NK-92 (cell line): ENCODE results near the gene S100A7A.
"Not testable (repeated sequence)": the region's sequence is repeated elsewhere in the genome, so short reads cannot be mapped to it uniquely, and the experiment has no call there.

Experiments
- DNase-seq: peaks from one replicate; lab custom pipeline; 2025; ENCODE audit not compliant: unreplicated experiment; lab: John Stamatoyannopoulos, UW

The S100A7A gene

GRCh38 chr1:153395136-153395685 is 21.1 kb upstream of the S100A7A start:
- no peak for DNase-seq

GRCh38 chr1:153395776-153396175 is 20.5 kb upstream of the S100A7A start:
- DNase-seq: no peak

GRCh38 chr1:153396461-153396860 is 19.9 kb upstream of the S100A7A start:
- DNase-seq: no peak

- no peak for DNase-seq
These were observed 19.0 kb upstream of the S100A7A start for GRCh38 chr1:153397051-153397923.

- no peak for DNase-seq
These were observed 18.2 kb upstream of the S100A7A start for GRCh38 chr1:153397924-153398651.

- DNase-seq: no peak
These were observed 16.8 kb upstream of the S100A7A start for GRCh38 chr1:153399401-153400055.

GRCh38 chr1:153400244-153400643 is 16.1 kb upstream of the S100A7A start:
- no peak for DNase-seq

- DNase-seq: no peak
These were observed 14.9 kb upstream of the S100A7A start for GRCh38 chr1:153401461-153401860.

GRCh38 chr1:153402226-153402625 is 14.1 kb upstream of the S100A7A start:
- DNase-seq: no peak

GRCh38 chr1:153403421-153404085 is 12.8 kb upstream of the S100A7A start:
- DNase-seq: no peak

GRCh38 chr1:153404086-153404635 is 12.2 kb upstream of the S100A7A start:
- no peak for DNase-seq

GRCh38 chr1:153404768-153405167 is 11.6 kb upstream of the S100A7A start:
- DNase-seq: no peak

GRCh38 chr1:153405825-153406599 is 10.3 kb upstream of the S100A7A start:
- not testable (repeated sequence) for DNase-seq

GRCh38 chr1:153407274-153407673 is 9.0 kb upstream of the S100A7A start:
- not testable (repeated sequence) for DNase-seq

GRCh38 chr1:153413961-153414360 is 2.4 kb upstream of the S100A7A start:
- not testable (repeated sequence) for DNase-seq

GRCh38 chr1:153417136-153417888 is 992 bp downstream of the S100A7A start:
- DNase-seq: no peak

- not testable (repeated sequence) for DNase-seq
These were observed 2.6 kb downstream of the S100A7A start for GRCh38 chr1:153418758-153419435.

- not testable (repeated sequence) for DNase-seq
These were observed 3.1 kb downstream of the S100A7A start for GRCh38 chr1:153419436-153419793.

- no peak for DNase-seq
These were observed 4.0 kb downstream of the S100A7A start for GRCh38 chr1:153420306-153420705.
